MM.1S (cell line): ENCODE data around the gene SNRNP27.

Experiments used
- CTCF ChIP-seq: fragments of 300-600 bp; sonication (generic); IDR thresholded peaks from 2 replicates; pipeline ENCODE4 v1.5.1; 2016; ENCODE audit warnings: antibody characterized with exemption, low read length, mixed read lengths
- EZH2 ChIP-seq: fragments of 300-600 bp; sonication (generic); optimal IDR thresholded peaks from 2 replicates; pipeline ENCODE3; 2017; ENCODE audit warnings: low read depth, mild to moderate bottlenecking, antibody characterized with exemption, low read length, mixed read lengths
- EZH2phosphoT487 ChIP-seq: fragments of 300-600 bp; sonication (generic); IDR thresholded peaks from 2 replicates; pipeline ENCODE4 v1.6.1; 2018; ENCODE audit warnings: antibody characterized with exemption, low read length

GRCh38 chr2:69933254-69933828 lies 39.6 kb downstream of the SNRNP27 start:
- TF ChIP-seq CTCF: no peak
- TF ChIP-seq EZH2phosphoT487: no peak
- TF ChIP-seq EZH2: no peak
